HEK293 (cell line): ENCODE data around the gene TM7SF2.

Experiments used
- GLI2 ChIP-seq: fragments of 450-650 bp; formaldehyde crosslinking; IDR thresholded peaks from 2 replicates; pipeline ENCODE4; 2017; ENCODE audit warnings: missing biosample characterization, missing genetic modification characterization, low read depth, borderline replicate concordance
- HOXC10 ChIP-seq: sonication (generic); formaldehyde crosslinking; IDR thresholded peaks from 2 replicates; pipeline ENCODE4 v1.8.1; 2023; ENCODE audit warnings: mild to moderate bottlenecking, missing genetic modification reagents
- KLF10 ChIP-seq: fragments of 450-650 bp; IDR thresholded peaks from 2 replicates; pipeline ENCODE4 v1.5.1; 2018; ENCODE audit warnings: missing biosample characterization, mild to moderate bottlenecking, missing genetic modification characterization
- MZF1 ChIP-seq: fragments of 450-650 bp; formaldehyde crosslinking; IDR thresholded peaks from 2 replicates; pipeline ENCODE4 v1.5.1; 2017; ENCODE audit warnings: missing biosample characterization, missing genetic modification characterization, borderline replicate concordance
- OVOL3 ChIP-seq: fragments of 450-650 bp; formaldehyde crosslinking; IDR thresholded peaks from 2 replicates; pipeline ENCODE4 v1.5.1; 2016; ENCODE audit warnings: missing biosample characterization, missing genetic modification characterization
- SP7 ChIP-seq: fragments of 450-650 bp; formaldehyde crosslinking; IDR thresholded peaks from 2 replicates; pipeline ENCODE4 v1.5.1; 2016; ENCODE audit warnings: missing biosample characterization, missing genetic modification characterization
- YY1 ChIP-seq: fragments of 450-650 bp; formaldehyde crosslinking; IDR thresholded peaks from 2 replicates; pipeline ENCODE4 v1.5.1; 2018; ENCODE audit warnings: missing biosample characterization, missing genetic modification characterization
- ZBTB48 ChIP-seq: fragments of 450-650 bp; formaldehyde crosslinking; IDR thresholded peaks from 2 replicates; pipeline ENCODE4 v1.5.1; 2016; ENCODE audit warnings: missing biosample characterization, missing genetic modification characterization
- ZEB2 ChIP-seq: fragments of 450-650 bp; formaldehyde crosslinking; IDR thresholded peaks from 2 replicates; pipeline ENCODE4 v1.5.1; 2016; ENCODE audit warnings: missing biosample characterization, missing genetic modification characterization
- ZIC2 ChIP-seq: fragments of 450-650 bp; formaldehyde crosslinking; IDR thresholded peaks from 2 replicates; pipeline ENCODE4 v1.5.1; 2016; ENCODE audit warnings: missing biosample characterization, missing genetic modification characterization
- ZNF10 ChIP-seq: fragments of 450-650 bp; formaldehyde crosslinking; IDR thresholded peaks from 2 replicates; pipeline ENCODE4 v1.5.1; 2017; ENCODE audit warnings: missing biosample characterization, missing genetic modification characterization
- ZNF140 ChIP-seq: fragments of 450-650 bp; formaldehyde crosslinking; IDR thresholded peaks from 2 replicates; pipeline ENCODE4 v1.5.1; 2016; ENCODE audit warnings: missing biosample characterization, missing genetic modification characterization
- ZNF354C ChIP-seq: fragments of 450-650 bp; formaldehyde crosslinking; IDR thresholded peaks from 2 replicates; pipeline ENCODE4 v1.5.1; 2016; ENCODE audit warnings: missing biosample characterization, missing genetic modification characterization, low read depth, borderline replicate concordance
- ZNF501 ChIP-seq: fragments of 450-650 bp; formaldehyde crosslinking; IDR thresholded peaks from 2 replicates; pipeline ENCODE4 v1.5.1; 2016; ENCODE audit warnings: missing biosample characterization, missing genetic modification characterization
- ZNF571 ChIP-seq: fragments of 450-650 bp; formaldehyde crosslinking; IDR thresholded peaks from 2 replicates; pipeline ENCODE4 v1.5.0; 2017; ENCODE audit warnings: missing biosample characterization, missing genetic modification characterization
- TF ChIP-seq, protein P1 (sequence below): fragments of 450-650 bp; formaldehyde crosslinking; IDR thresholded peaks from 2 replicates; pipeline ENCODE4 v1.5.1; 2017; ENCODE audit warnings: missing biosample characterization, mild to moderate bottlenecking, missing genetic modification characterization, moderate library complexity
- TF ChIP-seq, protein P2 (sequence below): fragments of 450-650 bp; IDR thresholded peaks from 2 replicates; pipeline ENCODE4 v1.5.1; 2018; ENCODE audit warnings: missing biosample characterization, mild to moderate bottlenecking, missing genetic modification characterization
- TF ChIP-seq, protein P3 (sequence below): fragments of 450-650 bp; IDR thresholded peaks from 2 replicates; pipeline ENCODE4 v1.5.1; 2018; ENCODE audit warnings: missing biosample characterization, missing genetic modification characterization
- TF ChIP-seq, protein P4 (sequence below): fragments of 450-650 bp; formaldehyde crosslinking; IDR thresholded peaks from 2 replicates; pipeline ENCODE4 v1.5.1; 2016; ENCODE audit warnings: missing biosample characterization, missing genetic modification characterization
- TF ChIP-seq, protein P5 (sequence below): fragments of 450-650 bp; formaldehyde crosslinking; IDR thresholded peaks from 2 replicates; pipeline ENCODE4 v1.5.1; 2017; ENCODE audit warnings: missing biosample characterization, missing genetic modification characterization
- TF ChIP-seq, protein P6 (sequence below): fragments of 450-650 bp; formaldehyde crosslinking; IDR thresholded peaks from 2 replicates; pipeline ENCODE4 v1.5.1; 2016; ENCODE audit warnings: missing biosample characterization, missing genetic modification characterization
- TF ChIP-seq, protein P7 (sequence below): fragments of 450-650 bp; formaldehyde crosslinking; IDR thresholded peaks from 2 replicates; pipeline ENCODE4 v1.5.1; 2016; ENCODE audit warnings: missing biosample characterization, missing genetic modification characterization, borderline replicate concordance

Gene TM7SF2

DNA sequence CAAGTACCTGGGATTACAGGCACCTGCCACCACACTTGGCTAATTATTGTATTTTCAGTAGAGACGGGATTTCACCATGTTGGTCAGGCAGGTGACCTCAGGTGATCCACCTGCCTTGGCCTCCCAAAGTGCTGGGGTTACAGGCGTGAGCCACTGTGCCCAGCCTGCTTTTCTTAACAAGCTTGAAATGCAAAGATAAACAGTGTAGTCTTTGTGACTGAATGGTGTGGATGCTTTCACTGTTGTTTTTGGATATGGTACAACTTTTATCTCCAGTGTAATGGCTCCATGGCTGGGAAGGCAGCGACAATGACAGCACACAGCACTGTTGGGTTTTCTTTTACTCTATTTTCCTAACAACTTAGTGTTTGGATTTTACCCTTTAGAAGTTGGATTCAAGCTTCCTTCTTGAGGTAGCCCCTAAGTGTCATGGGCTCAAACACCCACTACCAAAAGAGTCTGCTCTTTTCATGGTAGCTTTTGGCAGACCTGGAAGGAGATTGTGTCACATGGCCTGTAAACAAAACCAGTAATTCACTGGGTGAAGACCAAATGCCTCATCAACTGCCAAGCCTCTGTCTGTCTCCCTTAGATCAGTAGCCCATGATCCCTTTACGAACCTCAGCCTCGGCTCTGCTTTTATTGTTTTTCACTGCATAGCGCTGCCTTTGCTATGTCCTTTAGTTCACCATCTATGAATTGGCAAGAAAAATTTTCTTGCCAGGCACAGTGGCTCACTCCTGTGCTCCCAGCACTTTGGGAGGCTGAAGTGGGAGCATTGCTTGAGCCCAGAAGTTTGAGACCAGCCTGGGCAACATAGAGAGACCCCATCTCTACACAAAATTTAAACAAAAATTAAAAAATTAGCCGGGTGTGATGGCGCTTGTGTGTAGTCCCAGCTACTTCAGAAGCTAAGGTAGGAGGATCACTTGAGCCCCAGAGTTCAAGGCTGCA is 9.3 kb upstream of the TM7SF2 start (continued):
- TF ChIP-seq, protein P1, sequence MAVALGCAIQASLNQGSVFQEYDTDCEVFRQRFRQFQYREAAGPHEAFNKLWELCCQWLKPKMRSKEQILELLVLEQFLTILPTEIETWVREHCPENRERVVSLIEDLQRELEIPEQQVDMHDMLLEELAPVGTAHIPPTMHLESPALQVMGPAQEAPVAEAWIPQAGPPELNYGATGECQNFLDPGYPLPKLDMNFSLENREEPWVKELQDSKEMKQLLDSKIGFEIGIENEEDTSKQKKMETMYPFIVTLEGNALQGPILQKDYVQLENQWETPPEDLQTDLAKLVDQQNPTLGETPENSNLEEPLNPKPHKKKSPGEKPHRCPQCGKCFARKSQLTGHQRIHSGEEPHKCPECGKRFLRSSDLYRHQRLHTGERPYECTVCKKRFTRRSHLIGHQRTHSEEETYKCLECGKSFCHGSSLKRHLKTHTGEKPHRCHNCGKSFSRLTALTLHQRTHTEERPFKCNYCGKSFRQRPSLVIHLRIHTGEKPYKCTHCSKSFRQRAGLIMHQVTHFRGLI (tag by site-specific recombination) = peak; percentile 81; the same call in 1 of the 2 replicates
- TF ChIP-seq YY1 (tag by site-specific recombination) (no peak), ZNF140 (tag by site-specific recombination) (no peak), OVOL3 (tag by site-specific recombination) (0 out of 2 replicates have a peak, but pooled peaks have one; percentile 49), SP7 (tag by site-specific recombination) (peak; percentile 60; the same call in 1 of the 2 replicates), ZIC2 (tag by site-specific recombination) (no peak), ZEB2 (tag by site-specific recombination) (peak; percentile 88), ZNF10 (tag by site-specific recombination) (peak; percentile 73), ZNF354C (tag by site-specific recombination) (no peak), KLF10 (tag by site-specific recombination) (no peak), HOXC10 (CRISPR knock-in tag) (no peak), ZNF501 (0 out of 2 replicates have a peak, but pooled peaks have one; percentile 26), GLI2 (tag by site-specific recombination) (no peak), ZNF571 (tag by site-specific recombination) (no peak), MZF1 (no peak), ZBTB48 (tag by site-specific recombination) (peak; percentile 58; the same call in 1 of the 2 replicates)
- TF ChIP-seq, protein P2, sequence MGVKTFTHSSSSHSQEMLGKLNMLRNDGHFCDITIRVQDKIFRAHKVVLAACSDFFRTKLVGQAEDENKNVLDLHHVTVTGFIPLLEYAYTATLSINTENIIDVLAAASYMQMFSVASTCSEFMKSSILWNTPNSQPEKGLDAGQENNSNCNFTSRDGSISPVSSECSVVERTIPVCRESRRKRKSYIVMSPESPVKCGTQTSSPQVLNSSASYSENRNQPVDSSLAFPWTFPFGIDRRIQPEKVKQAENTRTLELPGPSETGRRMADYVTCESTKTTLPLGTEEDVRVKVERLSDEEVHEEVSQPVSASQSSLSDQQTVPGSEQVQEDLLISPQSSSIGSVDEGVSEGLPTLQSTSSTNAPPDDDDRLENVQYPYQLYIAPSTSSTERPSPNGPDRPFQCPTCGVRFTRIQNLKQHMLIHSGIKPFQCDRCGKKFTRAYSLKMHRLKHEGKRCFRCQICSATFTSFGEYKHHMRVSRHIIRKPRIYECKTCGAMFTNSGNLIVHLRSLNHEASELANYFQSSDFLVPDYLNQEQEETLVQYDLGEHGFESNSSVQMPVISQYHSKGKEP = peak; percentile 33; the same call in 1 of the 2 replicates
- TF ChIP-seq, protein P3, sequence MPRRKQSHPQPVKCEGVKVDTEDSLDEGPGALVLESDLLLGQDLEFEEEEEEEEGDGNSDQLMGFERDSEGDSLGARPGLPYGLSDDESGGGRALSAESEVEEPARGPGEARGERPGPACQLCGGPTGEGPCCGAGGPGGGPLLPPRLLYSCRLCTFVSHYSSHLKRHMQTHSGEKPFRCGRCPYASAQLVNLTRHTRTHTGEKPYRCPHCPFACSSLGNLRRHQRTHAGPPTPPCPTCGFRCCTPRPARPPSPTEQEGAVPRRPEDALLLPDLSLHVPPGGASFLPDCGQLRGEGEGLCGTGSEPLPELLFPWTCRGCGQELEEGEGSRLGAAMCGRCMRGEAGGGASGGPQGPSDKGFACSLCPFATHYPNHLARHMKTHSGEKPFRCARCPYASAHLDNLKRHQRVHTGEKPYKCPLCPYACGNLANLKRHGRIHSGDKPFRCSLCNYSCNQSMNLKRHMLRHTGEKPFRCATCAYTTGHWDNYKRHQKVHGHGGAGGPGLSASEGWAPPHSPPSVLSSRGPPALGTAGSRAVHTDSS (tag by site-specific recombination) = no peak
- TF ChIP-seq, protein P4, sequence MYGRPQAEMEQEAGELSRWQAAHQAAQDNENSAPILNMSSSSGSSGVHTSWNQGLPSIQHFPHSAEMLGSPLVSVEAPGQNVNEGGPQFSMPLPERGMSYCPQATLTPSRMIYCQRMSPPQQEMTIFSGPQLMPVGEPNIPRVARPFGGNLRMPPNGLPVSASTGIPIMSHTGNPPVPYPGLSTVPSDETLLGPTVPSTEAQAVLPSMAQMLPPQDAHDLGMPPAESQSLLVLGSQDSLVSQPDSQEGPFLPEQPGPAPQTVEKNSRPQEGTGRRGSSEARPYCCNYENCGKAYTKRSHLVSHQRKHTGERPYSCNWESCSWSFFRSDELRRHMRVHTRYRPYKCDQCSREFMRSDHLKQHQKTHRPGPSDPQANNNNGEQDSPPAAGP = peak; percentile 49
- TF ChIP-seq, protein P5, sequence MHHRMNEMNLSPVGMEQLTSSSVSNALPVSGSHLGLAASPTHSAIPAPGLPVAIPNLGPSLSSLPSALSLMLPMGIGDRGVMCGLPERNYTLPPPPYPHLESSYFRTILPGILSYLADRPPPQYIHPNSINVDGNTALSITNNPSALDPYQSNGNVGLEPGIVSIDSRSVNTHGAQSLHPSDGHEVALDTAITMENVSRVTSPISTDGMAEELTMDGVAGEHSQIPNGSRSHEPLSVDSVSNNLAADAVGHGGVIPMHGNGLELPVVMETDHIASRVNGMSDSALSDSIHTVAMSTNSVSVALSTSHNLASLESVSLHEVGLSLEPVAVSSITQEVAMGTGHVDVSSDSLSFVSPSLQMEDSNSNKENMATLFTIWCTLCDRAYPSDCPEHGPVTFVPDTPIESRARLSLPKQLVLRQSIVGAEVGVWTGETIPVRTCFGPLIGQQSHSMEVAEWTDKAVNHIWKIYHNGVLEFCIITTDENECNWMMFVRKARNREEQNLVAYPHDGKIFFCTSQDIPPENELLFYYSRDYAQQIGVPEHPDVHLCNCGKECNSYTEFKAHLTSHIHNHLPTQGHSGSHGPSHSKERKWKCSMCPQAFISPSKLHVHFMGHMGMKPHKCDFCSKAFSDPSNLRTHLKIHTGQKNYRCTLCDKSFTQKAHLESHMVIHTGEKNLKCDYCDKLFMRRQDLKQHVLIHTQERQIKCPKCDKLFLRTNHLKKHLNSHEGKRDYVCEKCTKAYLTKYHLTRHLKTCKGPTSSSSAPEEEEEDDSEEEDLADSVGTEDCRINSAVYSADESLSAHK = peak; percentile 30; the same call in 1 of the 2 replicates
- TF ChIP-seq, protein P6, sequence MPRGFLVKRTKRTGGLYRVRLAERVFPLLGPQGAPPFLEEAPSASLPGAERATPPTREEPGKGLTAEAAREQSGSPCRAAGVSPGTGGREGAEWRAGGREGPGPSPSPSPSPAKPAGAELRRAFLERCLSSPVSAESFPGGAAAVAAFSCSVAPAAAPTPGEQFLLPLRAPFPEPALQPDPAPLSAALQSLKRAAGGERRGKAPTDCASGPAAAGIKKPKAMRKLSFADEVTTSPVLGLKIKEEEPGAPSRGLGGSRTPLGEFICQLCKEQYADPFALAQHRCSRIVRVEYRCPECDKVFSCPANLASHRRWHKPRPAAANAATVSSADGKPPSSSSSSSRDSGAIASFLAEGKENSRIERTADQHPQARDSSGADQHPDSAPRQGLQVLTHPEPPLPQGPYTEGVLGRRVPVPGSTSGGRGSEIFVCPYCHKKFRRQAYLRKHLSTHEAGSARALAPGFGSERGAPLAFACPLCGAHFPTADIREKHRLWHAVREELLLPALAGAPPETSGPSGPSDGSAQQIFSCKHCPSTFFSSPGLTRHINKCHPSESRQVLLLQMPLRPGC (tag by site-specific recombination) = 0 out of 2 replicates have a peak, but pooled peaks have one; percentile 46
- TF ChIP-seq, protein P7, sequence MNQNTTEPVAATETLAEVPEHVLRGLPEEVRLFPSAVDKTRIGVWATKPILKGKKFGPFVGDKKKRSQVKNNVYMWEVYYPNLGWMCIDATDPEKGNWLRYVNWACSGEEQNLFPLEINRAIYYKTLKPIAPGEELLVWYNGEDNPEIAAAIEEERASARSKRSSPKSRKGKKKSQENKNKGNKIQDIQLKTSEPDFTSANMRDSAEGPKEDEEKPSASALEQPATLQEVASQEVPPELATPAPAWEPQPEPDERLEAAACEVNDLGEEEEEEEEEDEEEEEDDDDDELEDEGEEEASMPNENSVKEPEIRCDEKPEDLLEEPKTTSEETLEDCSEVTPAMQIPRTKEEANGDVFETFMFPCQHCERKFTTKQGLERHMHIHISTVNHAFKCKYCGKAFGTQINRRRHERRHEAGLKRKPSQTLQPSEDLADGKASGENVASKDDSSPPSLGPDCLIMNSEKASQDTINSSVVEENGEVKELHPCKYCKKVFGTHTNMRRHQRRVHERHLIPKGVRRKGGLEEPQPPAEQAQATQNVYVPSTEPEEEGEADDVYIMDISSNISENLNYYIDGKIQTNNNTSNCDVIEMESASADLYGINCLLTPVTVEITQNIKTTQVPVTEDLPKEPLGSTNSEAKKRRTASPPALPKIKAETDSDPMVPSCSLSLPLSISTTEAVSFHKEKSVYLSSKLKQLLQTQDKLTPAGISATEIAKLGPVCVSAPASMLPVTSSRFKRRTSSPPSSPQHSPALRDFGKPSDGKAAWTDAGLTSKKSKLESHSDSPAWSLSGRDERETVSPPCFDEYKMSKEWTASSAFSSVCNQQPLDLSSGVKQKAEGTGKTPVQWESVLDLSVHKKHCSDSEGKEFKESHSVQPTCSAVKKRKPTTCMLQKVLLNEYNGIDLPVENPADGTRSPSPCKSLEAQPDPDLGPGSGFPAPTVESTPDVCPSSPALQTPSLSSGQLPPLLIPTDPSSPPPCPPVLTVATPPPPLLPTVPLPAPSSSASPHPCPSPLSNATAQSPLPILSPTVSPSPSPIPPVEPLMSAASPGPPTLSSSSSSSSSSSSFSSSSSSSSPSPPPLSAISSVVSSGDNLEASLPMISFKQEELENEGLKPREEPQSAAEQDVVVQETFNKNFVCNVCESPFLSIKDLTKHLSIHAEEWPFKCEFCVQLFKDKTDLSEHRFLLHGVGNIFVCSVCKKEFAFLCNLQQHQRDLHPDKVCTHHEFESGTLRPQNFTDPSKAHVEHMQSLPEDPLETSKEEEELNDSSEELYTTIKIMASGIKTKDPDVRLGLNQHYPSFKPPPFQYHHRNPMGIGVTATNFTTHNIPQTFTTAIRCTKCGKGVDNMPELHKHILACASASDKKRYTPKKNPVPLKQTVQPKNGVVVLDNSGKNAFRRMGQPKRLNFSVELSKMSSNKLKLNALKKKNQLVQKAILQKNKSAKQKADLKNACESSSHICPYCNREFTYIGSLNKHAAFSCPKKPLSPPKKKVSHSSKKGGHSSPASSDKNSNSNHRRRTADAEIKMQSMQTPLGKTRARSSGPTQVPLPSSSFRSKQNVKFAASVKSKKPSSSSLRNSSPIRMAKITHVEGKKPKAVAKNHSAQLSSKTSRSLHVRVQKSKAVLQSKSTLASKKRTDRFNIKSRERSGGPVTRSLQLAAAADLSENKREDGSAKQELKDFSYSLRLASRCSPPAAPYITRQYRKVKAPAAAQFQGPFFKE (tag by site-specific recombination) = no peak
